ENCODE measurements around the gene TOR3A. TPM values are rescaled to one million over a fixed set of nuclear protein-coding genes. Genes with fewer than 3 reads are reported as not detected.
A peak's percentile ranks its signal among the peaks of the same experiment; 100 is the strongest.

Gene TOR3A
- total RNA-seq, 3 donors from 2014 or later (not counting 1 experiment from before 2014, with no cell fraction given): 22.7 to 33.3 (median 29.0) TPM

DNA sequence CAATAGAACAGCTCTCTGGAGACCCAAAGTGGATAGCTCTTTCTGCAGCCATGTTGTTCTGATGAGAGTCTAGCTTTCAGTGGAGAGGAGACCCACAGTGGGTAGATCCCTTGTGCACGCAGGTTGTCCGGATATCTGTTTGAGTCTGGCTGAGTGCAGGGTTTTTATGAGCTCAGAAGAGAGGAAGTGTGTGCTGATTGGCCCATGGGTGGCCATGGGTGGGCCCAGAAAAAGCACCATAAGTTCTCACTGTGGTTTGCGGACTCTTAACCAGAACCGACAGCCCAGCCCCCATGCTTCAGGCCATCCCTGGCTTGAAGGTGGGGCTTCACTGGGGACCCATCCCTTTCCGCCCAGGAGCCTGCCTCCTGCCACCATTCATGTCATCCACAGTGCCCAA, 39.2 kb upstream of the TOR3A start:
- H3K27ac Mint-ChIP-seq: no peak overlapping the region
- TF ChIP-seq, protein P1, sequence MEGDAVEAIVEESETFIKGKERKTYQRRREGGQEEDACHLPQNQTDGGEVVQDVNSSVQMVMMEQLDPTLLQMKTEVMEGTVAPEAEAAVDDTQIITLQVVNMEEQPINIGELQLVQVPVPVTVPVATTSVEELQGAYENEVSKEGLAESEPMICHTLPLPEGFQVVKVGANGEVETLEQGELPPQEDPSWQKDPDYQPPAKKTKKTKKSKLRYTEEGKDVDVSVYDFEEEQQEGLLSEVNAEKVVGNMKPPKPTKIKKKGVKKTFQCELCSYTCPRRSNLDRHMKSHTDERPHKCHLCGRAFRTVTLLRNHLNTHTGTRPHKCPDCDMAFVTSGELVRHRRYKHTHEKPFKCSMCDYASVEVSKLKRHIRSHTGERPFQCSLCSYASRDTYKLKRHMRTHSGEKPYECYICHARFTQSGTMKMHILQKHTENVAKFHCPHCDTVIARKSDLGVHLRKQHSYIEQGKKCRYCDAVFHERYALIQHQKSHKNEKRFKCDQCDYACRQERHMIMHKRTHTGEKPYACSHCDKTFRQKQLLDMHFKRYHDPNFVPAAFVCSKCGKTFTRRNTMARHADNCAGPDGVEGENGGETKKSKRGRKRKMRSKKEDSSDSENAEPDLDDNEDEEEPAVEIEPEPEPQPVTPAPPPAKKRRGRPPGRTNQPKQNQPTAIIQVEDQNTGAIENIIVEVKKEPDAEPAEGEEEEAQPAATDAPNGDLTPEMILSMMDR (IDR thresholded peaks at IDR 0.05): no peak
- no peaks in the 10 kb centered on the region for H3K4me1 ChIP-seq (ENCODE audit: control insufficient read depth, insufficient read depth, low read length)
- intact Hi-C loops (cut with micrococcal nuclease): no loop called here
- H3K27me3 Mint-ChIP-seq (ENCODE audit: low read depth in 2 of 2): no peaks in the 10 kb centered on the region
- 90% methylated on average over 5 of the region's 5 CpGs for WGBS (ENCODE audit: insufficient coverage)
- no peak overlapping the region for H3K27ac ChIP-seq (ENCODE audit: low read length)
- DNase-seq (no peak), ATAC-seq (peak in 2 of 3 donors; percentile 41 to 64)
- H3K4me3 ChIP-seq (ENCODE audit: low read length): no peak overlapping the region
- no peaks in the 10 kb centered on the region for H3K27me3 ChIP-seq (ENCODE audit: control insufficient read depth, insufficient read depth, low read length)
- H3K9me3 Mint-ChIP-seq: no peaks in the 10 kb centered on the region
- H3K4me3 Mint-ChIP-seq: no peak overlapping the region
- H3K9me3 ChIP-seq (ENCODE audit: control insufficient read depth, insufficient read depth, low read length): no peaks in the 10 kb centered on the region
- no peaks in the 10 kb centered on the region for H3K36me3 ChIP-seq (ENCODE audit: control insufficient read depth, insufficient read depth, low read length)
- peaks cover 19 to 45% of the 10 kb centered on the region in 2 donors for H3K4me1 Mint-ChIP-seq
- no peaks in the 10 kb centered on the region for H3K36me3 Mint-ChIP-seq

- no peaks in the 10 kb centered on the region for H3K36me3 Mint-ChIP-seq
- no peak overlapping the region for H3K4me3 Mint-ChIP-seq
- Histone ChIP-seq H3K4me1 (ENCODE audit: control insufficient read depth, insufficient read depth, low read length) (no peaks in the 10 kb centered on the region), H3K9me3 (ENCODE audit: control insufficient read depth, insufficient read depth, low read length) (no peaks in the 10 kb centered on the region), H3K36me3 (ENCODE audit: control insufficient read depth, insufficient read depth, low read length) (no peaks in the 10 kb centered on the region), H3K27me3 (ENCODE audit: control insufficient read depth, insufficient read depth, low read length) (no peaks in the 10 kb centered on the region), H3K27ac (ENCODE audit: low read length) (no peak overlapping the region), H3K4me3 (ENCODE audit: low read length) (no peak overlapping the region)
- DNase-seq: no peak
- no peaks in the 10 kb centered on the region for H3K27me3 Mint-ChIP-seq (ENCODE audit: low read depth in 2 of 2)
- TF ChIP-seq, protein P1 (IDR thresholded peaks at IDR 0.05): no peak
- H3K9me3 Mint-ChIP-seq: no peaks in the 10 kb centered on the region
- H3K27ac Mint-ChIP-seq: no peak overlapping the region
- no peak for ATAC-seq
- intact Hi-C loops (cut with micrococcal nuclease): no loop called here
- peaks cover 17 to 48% of the 10 kb centered on the region in 2 donors for H3K4me1 Mint-ChIP-seq
- WGBS (ENCODE audit: insufficient coverage): 91% methylated on average over 4 of the region's 4 CpGs
Observed at GRCh38 chr1:179043266-179043665, 38.6 kb upstream of the TOR3A start.

GRCh38 chr1:179043907-179044306, 38.0 kb upstream of the TOR3A start:
- Histone ChIP-seq H3K4me1 (ENCODE audit: control insufficient read depth, insufficient read depth, low read length) (no peaks in the 10 kb centered on the region), H3K27me3 (ENCODE audit: control insufficient read depth, insufficient read depth, low read length) (no peaks in the 10 kb centered on the region), H3K36me3 (ENCODE audit: control insufficient read depth, insufficient read depth, low read length) (no peaks in the 10 kb centered on the region), H3K4me3 (ENCODE audit: low read length) (no peak overlapping the region), H3K9me3 (ENCODE audit: control insufficient read depth, insufficient read depth, low read length) (no peaks in the 10 kb centered on the region), H3K27ac (ENCODE audit: low read length) (no peak overlapping the region)
- H3K36me3 Mint-ChIP-seq: no peaks in the 10 kb centered on the region
- peaks cover 11 to 44% of the 10 kb centered on the region in 2 donors for H3K4me1 Mint-ChIP-seq
- intact Hi-C loops (cut with micrococcal nuclease): no loop called here
- no peaks in the 10 kb centered on the region for H3K27me3 Mint-ChIP-seq (ENCODE audit: low read depth in 2 of 2)
- H3K4me3 Mint-ChIP-seq: no peak overlapping the region
- H3K27ac Mint-ChIP-seq: no peak overlapping the region
- ATAC-seq (no peak), DNase-seq (no peak)
- H3K9me3 Mint-ChIP-seq: no peaks in the 10 kb centered on the region
- TF ChIP-seq, protein P1 (IDR thresholded peaks at IDR 0.05): no peak
- 97% methylated on average over 5 of the region's 5 CpGs for WGBS (ENCODE audit: insufficient coverage)
